Glutamatergic neuron (in vitro differentiated cells): ENCODE data around the gene RNF175. TPM values are rescaled to one million over a fixed set of nuclear protein-coding genes. Genes with fewer than 3 reads are reported as not detected.

ENCODE experiments used
- DNase-seq: peaks from one replicate; pipeline ENCODE4 v3.0.0; 2022
- H3K27ac Mint-ChIP-seq: one replicate; pipeline ENCODE4 v1.8.0; 2020; ENCODE audit warnings: mild to moderate bottlenecking, mixed read lengths, inconsistent platforms; ENCODE audit not compliant: unreplicated experiment
- H3K27me3 Mint-ChIP-seq: one replicate; pipeline ENCODE4 v1.8.0; 2020; ENCODE audit warnings: mild to moderate bottlenecking, moderate library complexity, mixed read lengths, inconsistent platforms; ENCODE audit not compliant: unreplicated experiment
- H3K36me3 Mint-ChIP-seq: one replicate; pipeline ENCODE4 v1.8.0; 2020; ENCODE audit warnings: mild to moderate bottlenecking, mixed read lengths, inconsistent platforms; ENCODE audit not compliant: unreplicated experiment
- H3K4me1 Mint-ChIP-seq: one replicate; pipeline ENCODE4 v1.8.0; 2020; ENCODE audit warnings: mild to moderate bottlenecking, low read depth, mixed read lengths, inconsistent platforms; ENCODE audit not compliant: unreplicated experiment
- H3K4me3 Mint-ChIP-seq: one replicate; pipeline ENCODE4 v1.8.0; 2020; ENCODE audit warnings: mild to moderate bottlenecking, mixed read lengths, inconsistent platforms; ENCODE audit not compliant: unreplicated experiment
- H3K9me3 Mint-ChIP-seq: one replicate; pipeline ENCODE4 v1.8.0; 2020; ENCODE audit warnings: mild to moderate bottlenecking, moderate library complexity, mixed read lengths, inconsistent platforms; ENCODE audit not compliant: unreplicated experiment
- long read RNA-seq: library from polyadenylated mRNA; unstranded; transcript quantifications from one replicate; pipeline ENCODE4 v2.0.0, GENCODE V29; 2020; ENCODE audit not compliant: unreplicated experiment
- total RNA-seq: library from RNA; stranded (reverse); fragmentation: NEBNext Ultra II Directional; extraction: Animal tissue kit (Norgen Biotek cat#: 25700); gene quantifications from one replicate; pipeline ENCODE4 v1.2.1, GENCODE V29; 2021; ENCODE audit not compliant: unreplicated experiment
- TF ChIP-seq, protein P1 (sequence below): fragments of 200-600 bp; sonication (generic); IDR thresholded peaks from one replicate; pipeline ENCODE4 v1.5.0; 2021; ENCODE audit not compliant: partially characterized antibody, unreplicated experiment

RNF175 gene
- 2.1 TPM for total RNA-seq
- long read RNA-seq, partial matches to known transcripts: 0 of 2 reads
- long read RNA-seq, other reads (novel, unspliced or antisense): 2 of 2 reads

DNA sequence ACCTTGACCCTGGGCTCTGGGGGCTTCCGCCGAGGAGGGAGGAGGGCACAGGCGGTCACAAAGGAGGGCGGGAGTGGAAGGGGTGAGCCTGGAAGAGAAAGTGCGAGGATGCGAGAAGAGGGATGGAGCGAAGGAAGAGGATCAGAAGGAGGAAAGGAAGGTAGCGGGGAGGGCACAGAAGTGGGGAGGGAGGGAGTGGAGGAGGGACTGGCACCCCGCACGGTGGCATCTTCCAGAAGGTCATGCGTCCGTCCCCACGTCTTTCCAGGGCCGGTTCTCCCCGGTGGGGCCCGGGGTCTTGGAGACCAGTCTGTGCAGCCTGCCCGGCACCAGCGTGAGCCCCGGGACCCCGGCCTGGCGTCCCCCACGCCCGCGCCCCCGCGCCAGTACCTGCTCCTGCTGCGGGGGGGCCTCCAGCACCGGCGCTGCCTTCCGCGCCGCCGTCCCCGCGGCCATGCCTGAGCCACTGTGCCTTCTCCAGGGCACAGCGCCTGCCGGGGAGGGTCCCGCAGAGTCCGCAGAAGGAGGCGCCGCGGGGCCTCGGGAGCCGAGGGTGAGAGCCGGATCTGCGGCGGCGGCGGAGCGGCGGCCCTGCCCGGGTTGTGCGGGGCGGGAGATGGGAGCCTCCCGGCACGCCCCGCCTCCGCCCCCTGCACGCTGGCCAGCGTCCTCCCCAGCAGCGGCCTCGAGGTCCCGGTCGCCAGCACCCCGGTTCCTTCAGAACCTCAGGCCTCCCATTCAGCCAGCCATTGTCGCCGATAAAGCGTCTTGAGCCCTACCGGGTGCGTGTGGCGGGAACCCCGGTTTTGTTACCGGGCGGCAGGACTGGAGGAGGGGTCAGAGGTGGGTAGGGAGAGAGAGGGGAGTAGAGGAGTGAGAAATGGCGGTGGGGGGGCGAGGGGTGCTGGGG, at the start of gene RNF175:
Gene RNF175 (minus strand): TSS at position 618 of the 910 bp plus-strand sequence. CDS start 162 bp downstream, at position 456.
- Mint-ChIP-seq H3K27me3 (peaks cover 8% of the 10 kb centered on the region), H3K27ac (no peak within 1 kb of the TSS), H3K4me3 (peak within 1 kb of the TSS; percentile 85), H3K4me1 (no peaks in the 10 kb centered on the region), H3K9me3 (no peaks in the 10 kb centered on the region), H3K36me3 (peaks cover under 1% of the 10 kb centered on the region)
- peak; percentile 69 for DNase-seq
- TF ChIP-seq, protein P1, sequence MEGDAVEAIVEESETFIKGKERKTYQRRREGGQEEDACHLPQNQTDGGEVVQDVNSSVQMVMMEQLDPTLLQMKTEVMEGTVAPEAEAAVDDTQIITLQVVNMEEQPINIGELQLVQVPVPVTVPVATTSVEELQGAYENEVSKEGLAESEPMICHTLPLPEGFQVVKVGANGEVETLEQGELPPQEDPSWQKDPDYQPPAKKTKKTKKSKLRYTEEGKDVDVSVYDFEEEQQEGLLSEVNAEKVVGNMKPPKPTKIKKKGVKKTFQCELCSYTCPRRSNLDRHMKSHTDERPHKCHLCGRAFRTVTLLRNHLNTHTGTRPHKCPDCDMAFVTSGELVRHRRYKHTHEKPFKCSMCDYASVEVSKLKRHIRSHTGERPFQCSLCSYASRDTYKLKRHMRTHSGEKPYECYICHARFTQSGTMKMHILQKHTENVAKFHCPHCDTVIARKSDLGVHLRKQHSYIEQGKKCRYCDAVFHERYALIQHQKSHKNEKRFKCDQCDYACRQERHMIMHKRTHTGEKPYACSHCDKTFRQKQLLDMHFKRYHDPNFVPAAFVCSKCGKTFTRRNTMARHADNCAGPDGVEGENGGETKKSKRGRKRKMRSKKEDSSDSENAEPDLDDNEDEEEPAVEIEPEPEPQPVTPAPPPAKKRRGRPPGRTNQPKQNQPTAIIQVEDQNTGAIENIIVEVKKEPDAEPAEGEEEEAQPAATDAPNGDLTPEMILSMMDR: no peak

DNA sequence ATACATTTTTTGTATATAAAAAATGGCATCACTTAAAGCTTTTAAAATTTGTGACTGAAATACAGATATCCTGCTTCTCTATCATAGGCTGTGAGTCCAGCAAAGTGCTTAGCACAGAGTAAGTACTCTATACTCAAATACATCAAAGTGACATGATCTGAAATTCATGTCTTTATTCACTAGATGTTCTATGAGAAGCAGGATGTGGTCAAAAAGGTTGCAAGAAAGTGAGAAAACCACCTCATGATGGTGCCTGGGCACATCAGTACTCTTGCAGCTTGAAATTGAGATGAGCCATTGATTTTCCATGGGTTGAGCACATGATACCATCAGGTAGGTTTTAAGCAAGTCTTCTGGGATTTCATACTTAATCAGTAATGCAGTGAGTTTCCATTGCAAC, 49.5 kb upstream of the RNF175 start:
- H3K4me3 Mint-ChIP-seq: no peak overlapping the region
- peaks cover 8% of the 10 kb centered on the region for H3K4me1 Mint-ChIP-seq
- H3K36me3 Mint-ChIP-seq: no peaks in the 10 kb centered on the region
- H3K27me3 Mint-ChIP-seq: no peaks in the 10 kb centered on the region
- TF ChIP-seq, protein P1: no peak
- peaks cover 3% of the 10 kb centered on the region for H3K9me3 Mint-ChIP-seq
- H3K27ac Mint-ChIP-seq: no peak overlapping the region
- no peak for DNase-seq

DNA sequence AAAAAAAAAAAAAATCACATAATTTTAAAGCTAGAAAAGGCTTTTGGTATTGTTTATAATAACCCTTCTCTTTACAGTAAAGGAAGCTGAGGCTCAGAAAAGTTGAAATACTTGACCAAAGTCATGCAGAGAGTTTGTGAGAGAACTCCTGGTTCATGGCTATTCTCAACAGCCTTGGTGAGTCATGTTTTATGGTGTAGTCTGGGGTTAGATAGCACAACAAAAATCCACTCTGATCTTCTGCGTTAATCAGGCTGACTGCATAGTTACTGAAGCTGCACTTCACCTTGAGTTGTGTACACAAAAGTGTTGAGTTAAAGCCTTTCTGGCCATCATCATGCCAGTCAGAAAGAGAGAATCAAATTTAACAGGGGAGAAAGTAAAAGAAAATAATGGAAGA, 48.4 kb upstream of the RNF175 start:
- Mint-ChIP-seq H3K4me3 (no peak overlapping the region), H3K27me3 (no peaks in the 10 kb centered on the region), H3K4me1 (peaks cover 8% of the 10 kb centered on the region), H3K9me3 (peaks cover 3% of the 10 kb centered on the region), H3K36me3 (no peaks in the 10 kb centered on the region), H3K27ac (no peak overlapping the region)
- TF ChIP-seq, protein P1: no peak
- no peak for DNase-seq

DNA sequence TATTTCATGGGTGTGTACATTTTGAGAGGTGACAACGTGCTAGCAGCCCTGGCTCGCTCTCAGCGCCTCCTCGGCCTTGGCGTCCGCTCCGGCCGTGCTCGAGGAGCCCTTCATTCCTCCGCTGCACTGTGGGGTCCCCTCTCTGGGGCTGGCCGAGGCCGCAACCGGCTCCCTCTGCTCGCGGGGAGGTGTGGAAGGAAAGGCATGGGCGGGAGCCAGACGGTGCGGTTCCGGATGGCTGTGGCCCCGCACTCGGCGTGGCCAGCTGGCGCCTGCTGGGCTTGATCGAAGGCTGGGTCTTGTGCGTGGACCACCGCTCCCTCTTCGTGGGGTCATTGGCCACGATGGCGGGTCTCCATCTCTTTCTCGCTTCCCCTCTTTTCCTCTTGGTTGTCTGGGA, 46.2 kb upstream of the RNF175 start:
- Mint-ChIP-seq H3K4me1 (peaks cover 8% of the 10 kb centered on the region), H3K4me3 (no peak overlapping the region), H3K27me3 (no peaks in the 10 kb centered on the region), H3K27ac (no peak overlapping the region), H3K9me3 (peaks cover 3% of the 10 kb centered on the region), H3K36me3 (no peaks in the 10 kb centered on the region)
- no peak for DNase-seq
- TF ChIP-seq, protein P1: no peak

DNA sequence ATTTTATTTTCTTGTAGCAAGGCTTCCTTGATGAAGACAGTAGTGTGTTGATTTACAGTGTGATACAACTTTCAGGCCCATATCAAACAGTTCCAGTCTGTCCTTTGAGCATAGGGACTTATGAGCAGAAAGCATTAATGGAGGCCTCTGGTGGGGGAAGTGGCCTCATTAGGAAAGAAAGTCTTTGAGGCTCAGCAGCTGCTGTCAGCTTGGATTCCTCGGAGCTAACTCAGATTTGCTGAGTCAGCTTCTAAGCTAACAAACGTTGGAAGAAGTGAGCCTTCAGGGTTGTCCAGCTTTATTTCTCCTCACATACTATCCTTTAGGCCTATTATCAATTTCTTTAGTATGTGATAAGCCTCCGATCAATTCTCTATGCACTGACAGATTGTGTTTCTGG, 44.9 kb upstream of the RNF175 start:
- no peaks in the 10 kb centered on the region for H3K36me3 Mint-ChIP-seq

More for the DNA sequence above, 44.9 kb upstream of the RNF175 start:
- H3K27me3 Mint-ChIP-seq: no peaks in the 10 kb centered on the region
- TF ChIP-seq, protein P1: no peak
- H3K4me1 Mint-ChIP-seq: peaks cover 5% of the 10 kb centered on the region
- no peak for DNase-seq
- no peak overlapping the region for H3K27ac Mint-ChIP-seq
- H3K9me3 Mint-ChIP-seq: peaks cover 1% of the 10 kb centered on the region
- H3K4me3 Mint-ChIP-seq: no peak overlapping the region
